Stimulated activated CD4-positive, alpha-beta T cell treated with anti-CD3 and anti-CD28 coated beads, Interleukin-4, amount 100 ng/mL, for 24 hours (primary cell): ENCODE measurements around the gene CMTR1.
A peak's percentile ranks its signal among the peaks of the same experiment; 100 is the strongest.
"Not testable (repeated sequence)": the region's sequence is repeated elsewhere in the genome, so short reads cannot be mapped to it uniquely, and the experiment has no call there.

Experiments used
- DNase-seq: peaks from one replicate; pipeline ENCODE4 v3.0.0-alpha.2; 2020

Gene CMTR1

DNA sequence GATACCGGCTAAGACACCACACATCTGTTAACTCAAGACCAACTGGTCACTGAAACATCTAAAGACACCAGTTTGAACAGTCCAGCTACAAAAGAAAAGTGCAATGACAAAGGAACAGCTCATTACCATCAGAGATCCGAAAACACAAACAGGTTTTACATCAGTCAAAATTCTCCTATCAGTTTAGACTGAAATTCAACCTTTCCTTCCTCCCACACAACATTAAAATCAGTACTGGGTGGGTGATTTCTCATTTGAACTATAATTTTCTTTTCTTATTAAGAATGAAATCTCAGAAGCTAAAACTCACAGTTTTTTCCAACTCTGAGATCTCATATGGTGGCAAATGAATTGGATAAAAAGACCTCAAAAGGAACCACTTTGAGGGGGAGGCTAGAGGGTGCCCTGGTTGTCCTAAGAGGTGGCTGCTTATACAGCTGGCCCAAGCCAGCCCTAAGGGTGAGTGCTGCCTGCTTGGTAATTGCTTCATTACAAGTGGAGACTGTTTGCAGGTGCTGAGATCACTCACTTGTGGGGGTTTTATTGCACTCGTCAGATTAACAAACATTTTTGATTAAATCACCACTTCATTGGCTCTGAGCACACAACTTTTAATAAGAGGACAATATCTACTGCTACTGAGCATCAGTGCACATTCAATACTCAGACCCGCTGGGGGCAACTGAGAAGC lies 62.4 kb downstream of the CMTR1 start:
- DNase-seq: peak; percentile 47

DNA sequence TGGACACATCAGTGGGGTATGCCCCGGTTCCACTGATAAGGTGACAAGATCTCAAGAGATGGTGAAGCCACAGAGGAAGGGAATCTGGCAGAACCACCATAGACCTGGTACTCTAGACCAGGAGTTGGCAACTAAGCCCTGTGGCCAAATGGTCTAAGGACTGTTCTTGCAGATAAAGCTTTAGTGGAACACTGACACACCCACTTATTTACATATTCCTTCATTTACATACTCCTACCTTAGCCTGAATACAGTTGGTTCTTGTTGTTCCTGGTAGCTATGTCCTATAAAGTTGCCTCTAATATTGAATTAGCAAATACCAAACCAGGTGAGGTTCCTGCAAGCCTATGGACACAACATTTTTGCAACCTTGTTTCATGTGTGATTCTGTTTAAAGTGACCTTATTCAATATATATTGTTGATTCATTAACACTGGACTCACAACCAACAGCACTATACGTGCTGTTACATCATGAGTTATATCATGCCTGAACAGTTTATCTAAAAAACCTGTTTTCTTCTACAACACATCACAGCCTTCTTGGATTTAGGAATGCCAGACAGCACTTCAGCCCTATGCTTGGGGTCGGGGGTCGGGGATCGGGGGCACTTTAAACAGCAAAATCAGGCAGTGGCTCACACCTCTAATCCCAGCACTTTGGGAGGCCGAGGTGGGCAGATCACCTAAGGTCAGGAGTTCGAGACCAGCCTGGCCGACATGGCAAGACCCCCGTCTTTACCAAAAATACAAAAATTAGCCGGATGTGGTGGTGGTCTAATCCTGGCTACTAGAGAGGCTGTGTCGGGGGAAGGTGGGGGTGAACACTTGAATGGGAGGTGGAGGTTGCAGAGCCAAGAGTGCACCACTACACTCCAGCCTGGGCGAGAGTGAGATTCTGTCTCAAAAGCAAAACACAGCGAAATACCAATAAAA lies 64.2 kb downstream of the CMTR1 start:
- no peak for DNase-seq

DNA sequence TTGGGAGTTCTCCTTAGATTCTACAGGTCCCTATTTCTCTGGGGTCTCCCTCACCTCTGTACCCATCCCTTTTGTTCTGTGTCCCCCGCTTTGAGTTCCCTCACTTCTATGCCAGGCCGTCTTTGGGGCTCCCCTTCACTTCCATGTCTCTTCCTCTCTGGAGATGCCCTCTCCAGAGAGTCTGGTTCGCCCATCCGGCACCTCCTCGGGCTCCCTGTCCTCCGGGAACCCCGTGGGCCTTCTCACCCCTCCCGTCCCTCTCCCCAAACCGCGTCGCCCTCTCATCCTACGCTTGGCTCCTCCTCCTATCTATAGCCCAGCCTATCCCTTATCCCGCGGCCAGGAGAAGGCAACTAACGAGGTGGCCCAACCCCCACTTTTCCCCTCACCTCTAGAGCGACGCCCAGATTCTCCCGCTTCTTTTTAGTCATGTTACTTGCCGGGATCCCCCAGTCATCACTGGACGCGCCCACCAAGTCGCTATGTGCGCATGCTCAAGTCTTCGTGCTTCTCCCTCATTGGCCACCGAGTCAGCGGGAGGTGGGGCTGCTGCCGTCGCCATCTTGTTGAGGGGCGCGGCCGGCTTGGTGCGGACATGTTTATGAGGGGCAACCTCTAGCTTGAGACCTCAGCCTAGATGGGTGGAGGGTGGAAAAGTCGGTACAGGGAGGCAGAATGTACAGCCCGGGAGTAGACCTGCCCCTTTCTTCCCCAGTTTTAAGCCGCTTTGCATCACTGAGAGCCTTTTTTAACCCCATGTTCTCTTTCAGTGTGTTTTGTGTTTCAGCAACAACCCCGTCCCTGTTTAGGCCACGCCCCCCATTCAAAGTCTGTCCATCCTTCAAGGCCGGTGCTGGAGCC lies 66.6 kb downstream of the CMTR1 start, which contains the start of gene CCDC167:
TSS of gene CCDC167 (minus strand) at position 461 of the 861 bp plus-strand sequence. CDS start at position 431, 30 bp downstream.
- DNase-seq: peak; percentile 99

DNA sequence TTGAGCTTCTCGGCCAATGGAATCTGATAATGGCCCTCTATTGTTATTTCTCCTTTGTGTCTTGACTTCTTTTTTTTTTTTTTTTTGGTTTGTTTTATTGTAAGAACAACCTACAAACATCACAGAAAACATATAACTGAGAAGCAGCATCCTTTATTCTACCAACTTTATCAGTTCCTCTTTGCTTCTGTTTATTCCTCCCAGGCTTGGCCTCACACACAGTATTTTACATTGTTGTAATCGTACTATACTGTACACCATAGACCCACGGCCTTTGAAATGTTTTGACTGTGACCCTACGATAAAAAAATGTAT lies 67.2 kb downstream of the CMTR1 start:
- DNase-seq: no peak

DNA sequence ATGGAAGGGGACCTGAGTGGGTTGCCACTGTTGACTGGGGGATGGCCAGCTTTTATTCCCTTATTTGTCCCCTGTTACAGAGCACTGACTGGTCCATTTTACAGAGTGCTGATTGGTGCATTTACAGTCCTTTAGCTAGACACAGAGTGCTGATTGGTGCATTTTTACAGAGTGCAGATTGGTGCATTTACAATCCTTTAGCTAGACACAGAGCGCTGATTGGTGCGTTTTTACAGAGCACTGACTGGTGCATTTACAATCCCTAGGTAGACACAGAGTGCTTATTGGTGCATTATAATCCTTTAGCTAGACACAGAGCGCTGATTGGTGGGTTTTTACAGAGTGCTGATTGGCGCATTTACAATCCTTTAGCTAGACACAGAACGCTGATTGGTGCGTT lies 67.9 kb downstream of the CMTR1 start:
- not testable (repeated sequence) for DNase-seq

DNA sequence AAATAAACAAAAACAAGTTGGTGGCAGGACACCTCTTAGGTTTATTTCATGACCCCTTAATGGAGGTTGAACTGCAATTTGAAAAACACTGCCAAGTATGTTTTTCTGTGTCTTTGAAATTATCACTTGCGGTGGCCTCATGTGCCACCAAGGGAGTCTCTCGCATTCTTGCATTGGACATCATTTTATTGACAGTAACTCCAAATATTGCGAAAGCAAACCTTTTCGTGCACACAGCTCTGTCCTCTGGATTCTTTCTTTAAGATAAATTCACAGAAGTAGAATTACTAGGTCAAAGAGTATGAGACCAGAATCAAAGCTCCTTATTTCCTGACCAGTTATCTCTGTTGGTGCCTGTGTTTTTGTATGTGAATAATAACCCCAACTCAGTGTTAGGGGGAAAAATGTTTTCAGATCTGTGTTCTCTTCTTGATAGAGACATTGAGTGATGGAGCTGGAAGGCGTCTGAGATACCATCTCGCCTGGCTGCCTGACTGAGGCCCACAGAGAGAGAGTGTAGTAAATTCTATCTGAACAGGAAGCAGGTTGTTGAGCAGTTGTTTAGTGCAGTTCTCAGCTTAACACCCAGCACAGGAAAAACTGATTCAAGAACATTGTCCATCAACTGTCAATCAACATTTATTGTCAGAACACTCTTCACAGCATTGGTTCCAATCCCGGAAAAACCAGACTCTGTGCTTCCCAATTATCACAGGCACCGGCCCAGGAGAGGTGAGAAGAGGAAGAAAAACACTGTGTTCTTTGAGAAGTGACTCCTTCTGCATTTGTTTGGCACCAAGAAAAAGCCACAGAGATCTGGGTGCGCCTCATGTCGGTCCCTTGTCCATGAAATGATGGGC lies 68.8 kb downstream of the CMTR1 start:
- DNase-seq: no peak

DNA sequence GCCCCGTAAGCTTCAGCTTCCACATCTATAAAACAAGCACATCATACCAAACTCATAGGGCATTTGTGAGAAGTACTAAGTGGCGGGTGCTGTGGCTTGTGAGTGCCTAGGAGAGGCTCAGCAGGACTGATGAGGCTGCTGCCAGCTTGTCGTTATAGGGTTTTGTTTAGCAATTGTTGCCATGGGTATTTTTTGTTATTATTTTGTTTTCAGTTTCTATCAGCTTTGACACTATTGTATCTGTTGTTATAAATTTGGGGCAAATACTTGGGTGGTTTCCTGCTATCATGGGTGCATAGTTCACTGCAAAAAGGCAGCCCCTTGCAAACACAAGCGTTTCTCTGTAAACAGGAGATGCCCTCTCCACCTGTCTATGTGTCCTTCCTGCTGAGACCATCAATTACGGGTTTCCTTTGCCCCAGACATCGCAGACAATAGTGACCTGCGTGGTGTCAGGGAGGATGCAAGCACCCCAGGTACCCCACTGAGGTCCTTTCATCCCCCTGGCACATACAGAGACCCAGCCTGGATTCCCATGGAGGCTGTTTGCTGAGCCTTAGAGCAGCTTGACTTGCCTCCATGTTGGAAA lies 69.8 kb downstream of the CMTR1 start:
- peak; percentile 46 for DNase-seq

DNA sequence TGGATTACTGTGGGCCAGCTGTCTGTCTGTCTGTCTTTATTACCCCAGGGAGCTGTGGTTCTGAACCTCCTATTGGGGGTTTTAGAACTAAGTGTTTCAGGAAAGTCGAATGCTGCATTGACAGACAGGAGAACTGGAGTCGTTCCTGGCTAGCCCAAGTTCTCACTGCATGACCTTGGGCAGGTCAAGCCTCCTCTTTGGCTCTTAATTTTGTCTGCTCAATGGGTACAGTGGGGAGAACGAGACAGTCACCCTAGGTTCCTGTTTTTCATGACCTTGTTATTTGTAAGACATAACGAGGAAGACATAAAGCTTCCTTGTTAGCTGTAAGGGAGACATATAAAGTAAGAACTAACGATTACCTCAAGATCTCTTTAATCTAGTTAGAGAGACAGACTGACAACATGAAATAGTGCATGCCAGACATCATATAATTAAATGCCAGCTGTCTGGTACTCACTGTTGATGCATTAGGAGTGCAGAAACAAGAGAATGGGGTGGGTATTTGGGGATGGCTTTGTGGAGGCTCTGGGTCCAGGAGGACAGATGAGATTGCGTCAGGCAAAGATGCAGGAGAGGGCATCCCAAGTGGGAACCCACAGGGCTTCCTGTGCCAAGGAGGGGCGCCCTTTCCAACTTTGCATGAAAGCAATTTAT lies 70.4 kb downstream of the CMTR1 start:
- DNase-seq: no peak

DNA sequence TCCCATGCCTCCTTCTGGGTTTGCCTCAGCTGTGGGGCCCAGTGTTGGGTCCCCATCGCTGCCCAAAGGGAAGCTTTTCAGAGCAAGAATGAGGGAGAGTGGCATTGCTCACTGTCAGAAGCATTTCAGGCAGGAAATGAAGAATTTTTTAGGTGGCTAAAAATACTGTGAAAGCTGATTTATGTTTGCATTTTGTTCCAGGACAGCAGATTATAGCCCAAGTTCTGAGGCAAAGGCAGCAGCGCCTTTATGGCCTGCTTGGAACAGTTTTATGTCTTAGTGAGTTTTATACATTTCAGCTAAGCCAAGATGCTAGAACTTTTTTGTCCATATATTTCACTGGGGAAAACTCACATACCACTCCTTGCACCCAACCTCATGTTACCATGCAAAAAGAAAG lies 71.0 kb downstream of the CMTR1 start:
- no peak for DNase-seq

DNA sequence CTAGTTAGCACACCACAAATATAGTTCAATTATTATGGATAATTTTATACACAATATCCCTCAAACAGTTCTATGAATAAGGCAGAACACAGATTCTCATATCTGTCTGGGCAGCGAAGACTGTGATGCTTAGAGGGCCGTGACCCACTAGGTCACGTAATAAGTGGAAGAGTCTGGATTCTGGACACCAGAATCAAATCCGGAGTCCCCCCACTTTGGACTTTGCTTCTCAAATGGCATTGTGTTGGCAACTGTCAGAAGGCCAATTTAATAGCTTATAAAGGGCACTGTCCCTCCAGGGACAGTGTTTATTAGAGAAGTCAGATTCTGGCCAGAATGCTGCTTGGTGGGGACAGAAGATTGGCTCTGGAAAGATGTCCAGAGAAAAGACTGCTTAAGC lies 73.5 kb downstream of the CMTR1 start:
- DNase-seq: no peak

DNA sequence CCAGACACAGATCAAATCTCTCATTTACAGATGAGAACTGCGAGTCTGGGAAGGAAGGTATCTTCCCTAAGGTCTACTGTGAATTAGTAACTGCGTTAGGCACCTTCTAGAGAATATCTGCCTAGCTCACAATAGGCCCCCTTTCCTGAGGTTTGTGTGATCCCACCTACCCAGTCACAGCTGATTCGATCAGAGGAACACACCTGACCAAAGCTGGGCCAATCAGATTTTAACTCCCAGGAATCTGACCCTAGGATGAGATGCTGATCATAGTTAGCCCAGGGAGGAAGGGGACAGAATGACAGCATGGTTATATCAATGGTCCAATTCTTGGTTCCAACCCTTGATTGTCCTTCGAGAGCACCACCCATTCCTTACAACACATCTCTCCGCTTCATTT lies 74.1 kb downstream of the CMTR1 start:
- DNase-seq: no peak

DNA sequence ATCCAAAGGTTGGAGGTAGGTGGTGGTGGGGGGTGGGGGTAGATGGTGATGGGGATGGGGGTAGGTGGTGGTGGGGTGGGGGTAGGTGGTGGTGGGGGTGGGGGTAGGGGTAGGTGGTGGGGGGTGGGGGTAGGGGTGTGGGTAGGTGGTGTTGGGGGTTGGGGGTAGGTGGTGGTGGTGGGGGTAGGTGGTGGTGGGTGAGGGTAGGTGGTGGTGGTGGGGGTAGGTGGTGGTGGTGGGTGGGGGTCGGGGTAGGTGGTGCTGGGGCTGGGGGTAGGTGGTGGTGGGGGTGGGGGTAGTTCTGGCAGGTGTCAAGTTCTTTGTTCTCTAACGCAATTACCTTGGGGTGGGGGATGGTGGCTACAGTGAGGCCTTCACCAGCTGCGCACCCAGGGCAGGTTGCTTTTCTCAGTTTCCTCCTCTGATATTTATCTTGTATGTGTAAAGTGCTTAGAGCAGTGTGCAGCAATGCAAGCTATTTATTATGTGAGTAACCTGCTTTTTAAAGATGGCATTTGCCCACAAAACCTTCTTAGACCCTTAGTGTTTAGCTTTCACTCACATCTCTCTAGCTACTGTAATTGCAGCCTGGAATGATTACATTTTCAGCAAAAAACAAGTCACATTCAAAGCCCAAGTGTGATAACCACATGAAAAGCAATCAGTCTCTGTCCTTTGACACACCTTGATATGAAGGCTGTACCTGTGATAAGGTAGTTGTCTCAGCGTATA lies 74.8 kb downstream of the CMTR1 start:
- DNase-seq: peak; percentile 51

DNA sequence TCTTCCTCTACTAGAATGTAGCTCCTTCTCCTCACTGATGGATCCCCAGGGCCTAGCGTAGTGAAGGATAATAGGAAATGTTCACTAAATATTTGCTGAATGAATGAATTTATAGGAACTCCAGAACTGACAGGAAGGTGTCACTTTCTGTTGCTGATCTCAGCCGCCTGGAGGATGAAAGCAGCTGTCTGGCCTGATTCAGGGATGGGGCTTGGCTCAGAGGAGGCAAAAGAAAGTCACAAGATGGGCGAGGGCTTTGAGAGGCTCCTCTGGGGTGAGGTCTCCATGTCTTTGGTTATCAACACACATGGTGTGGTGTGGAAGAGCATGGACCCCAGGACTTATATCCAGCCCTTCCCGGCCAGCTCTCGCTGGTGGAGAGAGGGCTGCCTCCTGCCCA lies 78.2 kb downstream of the CMTR1 start:
- DNase-seq: no peak

DNA sequence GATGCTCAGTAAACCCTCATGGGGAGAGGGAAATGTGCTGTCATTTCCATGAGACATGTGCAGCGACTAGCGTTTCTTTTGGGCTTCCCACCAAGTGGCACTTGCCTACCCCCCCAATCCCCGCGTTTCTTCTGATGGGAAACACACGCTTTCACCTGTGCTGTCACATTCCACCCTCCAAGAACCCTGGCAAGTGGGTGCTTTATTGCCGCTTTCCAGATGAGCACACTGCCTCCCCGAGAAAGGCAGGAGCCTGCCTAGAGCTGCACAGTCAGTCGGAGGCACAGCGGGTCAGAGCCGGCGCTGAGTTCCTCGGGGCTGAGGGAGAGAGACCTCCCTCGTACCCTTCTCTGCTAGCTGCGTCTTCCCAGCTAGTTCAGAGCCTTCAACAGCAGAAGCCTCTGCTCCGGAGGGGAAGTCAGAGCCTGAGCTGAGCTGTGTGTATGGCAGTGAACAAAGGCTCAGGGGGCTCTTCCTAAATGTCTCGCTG lies 78.9 kb downstream of the CMTR1 start:
- no peak for DNase-seq

DNA sequence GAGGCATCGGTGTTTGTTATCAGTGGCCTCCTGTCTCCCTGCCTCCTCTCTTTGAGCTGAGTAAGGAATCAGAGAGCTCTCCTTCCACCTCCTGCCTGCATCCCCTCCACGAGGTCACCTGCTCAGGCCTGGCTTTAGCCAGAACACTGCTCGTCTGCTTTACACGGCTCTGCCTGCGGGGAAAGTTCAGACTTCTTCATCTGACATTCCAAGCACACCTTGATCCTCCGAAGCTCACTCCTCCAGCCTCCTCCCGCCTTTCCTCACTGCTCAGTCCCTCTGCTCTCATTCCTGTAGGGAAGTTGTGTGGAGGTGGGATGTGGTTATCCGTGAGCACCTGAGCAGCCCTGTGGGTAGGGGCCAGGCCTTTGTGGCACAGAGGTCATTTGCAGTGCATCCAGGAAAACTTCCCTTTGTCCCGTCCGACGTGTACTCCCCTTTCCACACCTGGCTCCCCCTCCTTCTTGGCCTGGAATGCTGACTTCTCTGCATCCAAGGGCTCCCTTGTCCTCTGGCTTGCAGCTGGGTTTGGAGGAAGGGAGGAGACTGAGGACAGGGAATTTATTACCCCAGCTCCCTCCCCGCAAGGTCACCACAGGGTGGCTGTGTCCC lies 79.5 kb downstream of the CMTR1 start:
- no peak for DNase-seq

DNA sequence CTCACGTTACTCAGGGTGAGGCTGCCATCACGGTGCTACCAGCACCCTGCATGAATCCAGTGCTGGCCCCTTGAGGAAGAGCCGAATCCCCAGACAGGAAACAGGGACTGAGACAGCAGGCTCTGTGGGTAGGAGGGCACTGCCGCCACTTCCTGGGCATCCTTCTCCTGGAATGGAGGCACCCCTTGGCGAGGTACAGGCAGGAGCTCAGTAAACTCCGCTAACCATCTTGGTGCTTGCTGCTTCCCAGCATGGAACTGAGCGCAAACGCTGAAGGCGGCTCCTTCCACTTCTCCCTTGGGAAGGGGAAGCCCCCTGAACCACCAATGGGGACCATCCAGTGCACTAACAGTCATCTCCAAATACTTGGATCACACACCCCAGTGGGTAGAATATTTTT lies 80.1 kb downstream of the CMTR1 start:
- DNase-seq: no peak

DNA sequence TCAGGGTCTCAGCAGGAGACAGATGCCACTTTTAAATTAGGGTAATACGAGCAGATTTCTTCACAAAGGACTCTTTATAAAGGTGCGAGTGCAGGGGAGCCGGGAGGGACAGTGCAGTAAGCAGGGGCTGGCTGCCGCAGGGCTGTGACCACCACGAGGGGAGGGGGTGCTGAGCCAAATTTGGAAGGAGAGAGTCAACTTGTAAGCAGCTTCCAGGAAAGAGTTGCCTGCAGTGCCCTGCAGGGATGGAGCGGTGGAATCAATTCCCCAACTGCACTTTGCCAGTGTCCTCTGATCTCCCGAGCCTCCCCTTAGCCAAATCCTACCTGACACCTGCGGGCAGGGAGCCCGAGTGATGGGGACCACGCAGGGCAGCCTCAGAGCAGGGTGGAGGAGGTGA lies 80.6 kb downstream of the CMTR1 start:
- DNase-seq: no peak

DNA sequence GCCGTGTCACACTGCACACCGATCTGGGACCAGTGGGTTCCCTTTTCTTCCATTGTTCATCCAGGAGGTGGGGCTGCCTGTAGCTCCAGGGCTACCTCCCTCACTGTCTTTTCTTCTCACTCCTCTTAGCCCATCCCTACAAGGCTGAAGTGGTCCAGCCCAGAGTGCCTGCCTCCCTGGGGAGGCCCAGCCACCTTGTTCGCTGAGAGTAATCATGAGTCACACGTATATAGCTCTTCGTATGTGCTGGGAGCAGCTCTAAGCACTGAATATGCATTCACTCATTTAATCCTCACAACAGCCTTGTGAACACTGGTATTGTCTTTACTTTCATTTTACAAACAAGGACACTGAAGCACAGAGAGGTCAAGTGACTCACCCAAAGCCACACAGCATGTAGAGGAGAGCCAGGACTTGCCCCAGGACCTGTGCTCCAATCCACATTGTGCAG lies 81.3 kb downstream of the CMTR1 start:
- DNase-seq: peak; percentile 64

DNA sequence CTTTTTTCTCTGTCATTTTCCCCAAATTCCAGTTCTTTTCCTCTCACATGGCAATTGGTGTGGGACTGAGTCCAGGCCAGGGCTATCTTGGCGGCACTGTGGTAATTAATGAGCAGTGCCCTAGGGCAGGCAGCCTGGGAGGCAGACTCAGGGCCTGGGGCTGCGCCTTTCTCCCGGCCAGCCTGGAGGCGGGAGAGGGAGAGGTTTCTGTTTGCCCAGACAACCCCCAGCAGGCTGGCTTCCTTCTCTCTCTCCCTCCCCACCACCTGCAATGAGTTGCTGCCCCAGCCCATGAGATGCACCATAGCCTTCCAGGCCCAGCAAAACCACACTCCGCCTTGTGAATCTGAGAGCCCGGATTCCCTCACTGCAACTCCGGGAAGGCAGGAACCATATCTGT lies 81.8 kb downstream of the CMTR1 start:
- DNase-seq: no peak

DNA sequence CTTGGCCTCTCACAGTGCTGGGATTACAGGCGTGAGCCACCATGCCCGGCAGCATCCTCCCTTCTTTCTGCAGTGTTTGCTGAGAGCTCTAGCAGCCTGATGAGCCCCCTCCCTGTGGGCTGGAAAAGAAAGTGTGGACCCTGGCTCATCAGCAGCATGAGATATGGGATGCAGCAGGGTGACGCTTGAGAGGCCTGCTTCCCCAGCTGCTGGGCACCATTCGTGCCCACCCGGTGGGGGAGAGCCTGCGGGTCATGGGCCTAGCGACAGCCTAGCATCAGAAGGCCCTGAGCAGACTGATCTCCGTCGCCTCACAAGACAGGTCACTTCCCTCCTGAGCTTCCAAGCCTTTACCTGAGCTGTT lies 82.7 kb downstream of the CMTR1 start:
- DNase-seq: no peak
